Prostate gland (tissue), 2 donors: Measurements from ENCODE around the gene TNNI3.

Source experiments
- POLR2A ChIP-seq: fragments of 450-650 bp; IDR thresholded peaks from one replicate; pipeline ENCODE4 v1.6.1; 2016; ENCODE audit warnings: antibody characterized with exemption, mild to moderate bottlenecking
- TF ChIP-seq, protein P1 (sequence below), 4 experiments: fragments of 200-600 bp in 2 of 4; fragments of 450-650 bp in 2 of 4; sonication (generic) in 2 of 4; IDR thresholded peaks; 1 replicate in 3 of 4; 2 replicates in 1 of 4; pipeline ENCODE4 v1.5.1; 2016 to 2019; ENCODE audit warnings: antibody characterized with exemption in 4 of 4, mild to moderate bottlenecking in 2 of 4, moderate library complexity in 2 of 4

DNA sequence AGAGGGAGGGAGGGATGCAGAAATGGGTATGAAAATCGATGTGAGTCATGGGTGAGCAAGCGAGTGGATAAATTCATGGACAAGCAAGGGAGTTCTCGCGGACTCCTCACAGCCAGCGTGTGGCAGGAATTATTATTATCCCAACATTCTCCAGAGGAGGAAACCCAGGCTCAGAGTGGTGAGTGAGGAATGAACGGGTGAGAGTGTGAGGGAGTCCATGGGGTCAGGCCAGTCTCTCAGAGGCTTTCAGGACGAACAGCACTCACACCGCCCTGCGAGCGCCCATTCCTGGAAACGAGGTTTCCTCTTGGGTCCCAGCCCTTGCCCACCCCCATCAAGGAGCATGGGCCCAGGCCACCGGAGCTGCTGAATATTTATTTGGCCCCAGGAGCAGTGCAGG is 15.2 kb upstream of the TNNI3 start:
- TF ChIP-seq, protein P1, sequence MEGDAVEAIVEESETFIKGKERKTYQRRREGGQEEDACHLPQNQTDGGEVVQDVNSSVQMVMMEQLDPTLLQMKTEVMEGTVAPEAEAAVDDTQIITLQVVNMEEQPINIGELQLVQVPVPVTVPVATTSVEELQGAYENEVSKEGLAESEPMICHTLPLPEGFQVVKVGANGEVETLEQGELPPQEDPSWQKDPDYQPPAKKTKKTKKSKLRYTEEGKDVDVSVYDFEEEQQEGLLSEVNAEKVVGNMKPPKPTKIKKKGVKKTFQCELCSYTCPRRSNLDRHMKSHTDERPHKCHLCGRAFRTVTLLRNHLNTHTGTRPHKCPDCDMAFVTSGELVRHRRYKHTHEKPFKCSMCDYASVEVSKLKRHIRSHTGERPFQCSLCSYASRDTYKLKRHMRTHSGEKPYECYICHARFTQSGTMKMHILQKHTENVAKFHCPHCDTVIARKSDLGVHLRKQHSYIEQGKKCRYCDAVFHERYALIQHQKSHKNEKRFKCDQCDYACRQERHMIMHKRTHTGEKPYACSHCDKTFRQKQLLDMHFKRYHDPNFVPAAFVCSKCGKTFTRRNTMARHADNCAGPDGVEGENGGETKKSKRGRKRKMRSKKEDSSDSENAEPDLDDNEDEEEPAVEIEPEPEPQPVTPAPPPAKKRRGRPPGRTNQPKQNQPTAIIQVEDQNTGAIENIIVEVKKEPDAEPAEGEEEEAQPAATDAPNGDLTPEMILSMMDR (IDR thresholded peaks at IDR 0.05) = no peak
- no peak for TF ChIP-seq POLR2A
